GM23338 (cell line): ENCODE measurements around the gene PALLD. TPM values are rescaled to one million over a fixed set of nuclear protein-coding genes. Genes with fewer than 3 reads are reported as not detected.

Experiments used
- ATAC-seq: fragments of 200-7000 bp; cut with Tn5 transposase; 3 replicates; pipeline ENCODE4 v1.9.1; 2020
- DNase-seq: peaks from one replicate; pipeline ENCODE4 v3.0.0-alpha.2; 2015; ENCODE audit warnings: low spot score
- H2AFZ ChIP-seq: fragments of 200-600 bp; sonication (generic); 2 replicates; pipeline ENCODE4 v1.8.0; 2016; ENCODE audit warnings: antibody characterized with exemption, mild to moderate bottlenecking, moderate library complexity
- H3F3A ChIP-seq: fragments of 200-600 bp; sonication (generic); replicated peaks from 2 replicates; pipeline ENCODE4 v1.8.0; 2017; ENCODE audit warnings: antibody characterized with exemption, mixed run types, low read depth
- H3K27ac ChIP-seq: fragments of 200-600 bp; sonication (generic); 2 replicates; pipeline ENCODE4 v1.6.1; 2016; ENCODE audit warnings: low read depth
- H3K27me3 ChIP-seq: fragments of 200-600 bp; sonication (generic); 2 replicates; pipeline ENCODE4 v1.8.0; 2016; ENCODE audit warnings: mild to moderate bottlenecking, mixed run types, moderate library complexity; ENCODE audit not compliant: insufficient read depth
- H3K36me3 ChIP-seq: fragments of 200-600 bp; sonication (generic); 2 replicates; pipeline ENCODE4 v1.8.0; 2016; ENCODE audit warnings: mild to moderate bottlenecking; ENCODE audit not compliant: insufficient read depth
- H3K4me1 ChIP-seq: fragments of 200-600 bp; sonication (generic); 2 replicates; pipeline ENCODE4 v1.8.0; 2016; ENCODE audit warnings: mild to moderate bottlenecking, moderate library complexity; ENCODE audit not compliant: insufficient read depth
- H3K4me2 ChIP-seq: fragments of 200-600 bp; sonication (generic); 2 replicates; pipeline ENCODE4 v1.7.1; 2017; ENCODE audit warnings: mixed run types
- H3K4me3 ChIP-seq: fragments of 200-600 bp; sonication (generic); 2 replicates; pipeline ENCODE4 v1.6.1; 2016; ENCODE audit warnings: mixed run types
- H3K79me2 ChIP-seq: fragments of 200-600 bp; sonication (generic); replicated peaks from 2 replicates; pipeline ENCODE4 v1.8.0; 2017; ENCODE audit warnings: mild to moderate bottlenecking; ENCODE audit not compliant: insufficient read depth
- H3K9me2 ChIP-seq: fragments of 200-600 bp; sonication (generic); 2 replicates; pipeline ENCODE4 v1.8.0; 2017; ENCODE audit not compliant: insufficient read depth
- H4K20me1 ChIP-seq: fragments of 200-600 bp; sonication (generic); replicated peaks from 2 replicates; pipeline ENCODE4 v1.8.0; 2017; ENCODE audit warnings: mild to moderate bottlenecking; ENCODE audit not compliant: insufficient read depth
- H3K27ac Mint-ChIP-seq: 2 replicates; pipeline ENCODE4 v1.8.0; 2020; ENCODE audit warnings: inconsistent platforms, mild to moderate bottlenecking, moderate library complexity, mixed read lengths
- H3K27me3 Mint-ChIP-seq: 3 replicates; pipeline ENCODE4 v1.8.0; 2022; ENCODE audit warnings: low read depth, mild to moderate bottlenecking, moderate library complexity, mixed read lengths, inconsistent platforms; ENCODE audit not compliant: insufficient read depth, poor library complexity
- H3K36me3 Mint-ChIP-seq: 3 replicates; pipeline ENCODE4 v1.8.0; 2021; ENCODE audit warnings: low read depth, mild to moderate bottlenecking, inconsistent platforms, moderate library complexity, mixed read lengths
- H3K4me1 Mint-ChIP-seq: 3 replicates; pipeline ENCODE4 v1.8.0; 2020; ENCODE audit warnings: mild to moderate bottlenecking, inconsistent platforms, mixed read lengths
- H3K4me3 Mint-ChIP-seq: 3 replicates; pipeline ENCODE4 v1.8.0; 2021; ENCODE audit warnings: moderate library complexity, mild to moderate bottlenecking, inconsistent platforms, mixed read lengths
- H3K9me3 Mint-ChIP-seq: 3 replicates; pipeline ENCODE4 v1.8.0; 2020; ENCODE audit warnings: moderate library complexity, mild to moderate bottlenecking, inconsistent platforms, mixed read lengths
- ETS1 ChIP-seq: IDR thresholded peaks from 2 replicates; pipeline ENCODE4 v1.6.1; 2016; ENCODE audit warnings: antibody characterized with exemption
- EZH2 ChIP-seq: fragments of 200-600 bp; sonication (generic); IDR thresholded peaks from one replicate; pipeline ENCODE4 v1.8.0; 2017; ENCODE audit warnings: antibody characterized with exemption, mild to moderate bottlenecking, low read depth; ENCODE audit not compliant: unreplicated experiment
- EZH2phosphoT487 ChIP-seq: fragments of 200-600 bp; sonication (generic); IDR thresholded peaks from one replicate; pipeline ENCODE4 v1.8.1; 2018; ENCODE audit warnings: antibody characterized with exemption; ENCODE audit not compliant: unreplicated experiment
- NANOG ChIP-seq: IDR thresholded peaks from 2 replicates; pipeline ENCODE4 v1.6.1; 2016; ENCODE audit warnings: antibody characterized with exemption, borderline replicate concordance
- STAT1 ChIP-seq: IDR thresholded peaks from one replicate; pipeline ENCODE4 v1.6.1; 2016; ENCODE audit warnings: antibody characterized with exemption; ENCODE audit not compliant: unreplicated experiment
- ZNF114 ChIP-seq: fragments of 250-450 bp; sonication (Bioruptor Pico); IDR thresholded peaks from 2 replicates; pipeline ENCODE4 v1.5.0; 2020; ENCODE audit warnings: mild to moderate bottlenecking, moderate library complexity
- ZNF331 ChIP-seq: fragments of 250-450 bp; sonication (Bioruptor Pico); IDR thresholded peaks from 2 replicates; pipeline ENCODE4 v1.5.0; 2020; ENCODE audit warnings: low read depth, mild to moderate bottlenecking, moderate library complexity
- polyA plus RNA-seq: library from polyadenylated mRNA; unstranded; fragments of >200 nt; fragmentation: Nextera tagmentation; extraction: Ambion mirVana; gene quantifications from 2 replicates; pipeline ENCODE4 v1.2.1, GENCODE V29; 2016
- total RNA-seq: library from RNA; depleted of rRNA; stranded (reverse); fragments of >200 nt; shearing (Covaris generic); gene quantifications from 2 replicates; pipeline ENCODE4 v1.2.3, GENCODE V29; 2014
- TF ChIP-seq, protein P1 (sequence below): IDR thresholded peaks from one replicate; pipeline ENCODE4 v1.6.1; 2018; ENCODE audit warnings: antibody characterized with exemption; ENCODE audit not compliant: unreplicated experiment
- TF ChIP-seq, protein P2 (sequence below), 2 experiments: fragments of 200-600 bp in 1 of 2; sonication (generic) in 1 of 2; conservative IDR thresholded peaks; 2 replicates each; pipeline versions ENCODE4 v1.5.1 to v1.6.1; 2016 to 2017; ENCODE audit warnings: antibody characterized with exemption in 2 of 2, low read depth in 2 of 2, mild to moderate bottlenecking in 2 of 2, moderate library complexity in 1 of 2

PALLD gene
- total and polyA plus RNA-seq, 2 experiments from 2014 or later, result 13.1 to 30.2 TPM

GRCh38 chr4:168893205-168893604 lies 396.4 kb downstream of the PALLD start:
- no peak for DNase-seq
- Mint-ChIP-seq H3K27ac (no peak overlapping the region), H3K27me3 (no peaks in the 10 kb centered on the region), H3K36me3 (peaks cover 43% of the 10 kb centered on the region), H3K4me1 (0 out of 3 replicates have a peak, but pooled peaks cover 2% of the 10 kb centered on the region), H3K4me3 (no peak overlapping the region), H3K9me3 (no peaks in the 10 kb centered on the region)
- Histone ChIP-seq H3K27me3 (no peaks in the 10 kb centered on the region), H3K36me3 (peaks cover 8% of the 10 kb centered on the region; the same call in 1 of the 2 replicates), H3K79me2 (no peaks in the 10 kb centered on the region), H4K20me1 (no peaks in the 10 kb centered on the region), H3K4me2 (no peak overlapping the region), H2AFZ (no peak overlapping the region), H3K4me1 (no peaks in the 10 kb centered on the region), H3F3A (no peaks in the 10 kb centered on the region), H3K27ac (no peak overlapping the region), H3K4me3 (no peak overlapping the region), H3K9me2 (no peaks in the 10 kb centered on the region)
- no peak for ATAC-seq
- TF ChIP-seq ETS1, result no peak
- TF ChIP-seq, protein P1, sequence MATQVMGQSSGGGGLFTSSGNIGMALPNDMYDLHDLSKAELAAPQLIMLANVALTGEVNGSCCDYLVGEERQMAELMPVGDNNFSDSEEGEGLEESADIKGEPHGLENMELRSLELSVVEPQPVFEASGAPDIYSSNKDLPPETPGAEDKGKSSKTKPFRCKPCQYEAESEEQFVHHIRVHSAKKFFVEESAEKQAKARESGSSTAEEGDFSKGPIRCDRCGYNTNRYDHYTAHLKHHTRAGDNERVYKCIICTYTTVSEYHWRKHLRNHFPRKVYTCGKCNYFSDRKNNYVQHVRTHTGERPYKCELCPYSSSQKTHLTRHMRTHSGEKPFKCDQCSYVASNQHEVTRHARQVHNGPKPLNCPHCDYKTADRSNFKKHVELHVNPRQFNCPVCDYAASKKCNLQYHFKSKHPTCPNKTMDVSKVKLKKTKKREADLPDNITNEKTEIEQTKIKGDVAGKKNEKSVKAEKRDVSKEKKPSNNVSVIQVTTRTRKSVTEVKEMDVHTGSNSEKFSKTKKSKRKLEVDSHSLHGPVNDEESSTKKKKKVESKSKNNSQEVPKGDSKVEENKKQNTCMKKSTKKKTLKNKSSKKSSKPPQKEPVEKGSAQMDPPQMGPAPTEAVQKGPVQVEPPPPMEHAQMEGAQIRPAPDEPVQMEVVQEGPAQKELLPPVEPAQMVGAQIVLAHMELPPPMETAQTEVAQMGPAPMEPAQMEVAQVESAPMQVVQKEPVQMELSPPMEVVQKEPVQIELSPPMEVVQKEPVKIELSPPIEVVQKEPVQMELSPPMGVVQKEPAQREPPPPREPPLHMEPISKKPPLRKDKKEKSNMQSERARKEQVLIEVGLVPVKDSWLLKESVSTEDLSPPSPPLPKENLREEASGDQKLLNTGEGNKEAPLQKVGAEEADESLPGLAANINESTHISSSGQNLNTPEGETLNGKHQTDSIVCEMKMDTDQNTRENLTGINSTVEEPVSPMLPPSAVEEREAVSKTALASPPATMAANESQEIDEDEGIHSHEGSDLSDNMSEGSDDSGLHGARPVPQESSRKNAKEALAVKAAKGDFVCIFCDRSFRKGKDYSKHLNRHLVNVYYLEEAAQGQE, result no peak
- TF ChIP-seq, protein P2, sequence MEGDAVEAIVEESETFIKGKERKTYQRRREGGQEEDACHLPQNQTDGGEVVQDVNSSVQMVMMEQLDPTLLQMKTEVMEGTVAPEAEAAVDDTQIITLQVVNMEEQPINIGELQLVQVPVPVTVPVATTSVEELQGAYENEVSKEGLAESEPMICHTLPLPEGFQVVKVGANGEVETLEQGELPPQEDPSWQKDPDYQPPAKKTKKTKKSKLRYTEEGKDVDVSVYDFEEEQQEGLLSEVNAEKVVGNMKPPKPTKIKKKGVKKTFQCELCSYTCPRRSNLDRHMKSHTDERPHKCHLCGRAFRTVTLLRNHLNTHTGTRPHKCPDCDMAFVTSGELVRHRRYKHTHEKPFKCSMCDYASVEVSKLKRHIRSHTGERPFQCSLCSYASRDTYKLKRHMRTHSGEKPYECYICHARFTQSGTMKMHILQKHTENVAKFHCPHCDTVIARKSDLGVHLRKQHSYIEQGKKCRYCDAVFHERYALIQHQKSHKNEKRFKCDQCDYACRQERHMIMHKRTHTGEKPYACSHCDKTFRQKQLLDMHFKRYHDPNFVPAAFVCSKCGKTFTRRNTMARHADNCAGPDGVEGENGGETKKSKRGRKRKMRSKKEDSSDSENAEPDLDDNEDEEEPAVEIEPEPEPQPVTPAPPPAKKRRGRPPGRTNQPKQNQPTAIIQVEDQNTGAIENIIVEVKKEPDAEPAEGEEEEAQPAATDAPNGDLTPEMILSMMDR (conservative IDR thresholded peaks at IDR 0.05; ENCODE audit: low read depth in 2 of 2), result no peak
- TF ChIP-seq ZNF331, result no peak
- TF ChIP-seq NANOG, result no peak
- no peak for TF ChIP-seq ZNF114 (CRISPR knock-in tag)
- no peak for TF ChIP-seq EZH2
- no peak for TF ChIP-seq STAT1

DNA sequence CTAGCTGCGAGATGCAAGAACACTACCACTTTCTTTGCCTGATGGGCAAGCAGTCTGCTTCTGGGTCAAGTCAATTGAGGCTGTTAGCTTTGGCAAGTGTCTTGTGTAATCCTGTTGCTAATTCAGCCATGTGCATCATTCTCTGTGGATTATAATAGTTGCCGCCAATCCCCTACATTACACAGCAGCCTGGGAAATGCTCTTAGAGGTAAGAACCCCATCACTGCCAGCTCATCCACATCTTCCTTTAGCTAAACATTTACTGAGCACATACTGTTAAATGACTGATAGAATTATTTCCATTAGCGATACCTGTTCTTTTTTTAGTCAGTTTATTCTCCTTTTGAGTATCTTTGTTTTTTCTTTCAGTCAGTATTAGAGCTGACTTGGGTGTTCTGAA lies 397.0 kb downstream of the PALLD start:
- Histone ChIP-seq H3K9me2 (no peaks in the 10 kb centered on the region), H3K79me2 (no peaks in the 10 kb centered on the region), H3F3A (no peaks in the 10 kb centered on the region), H4K20me1 (no peaks in the 10 kb centered on the region), H3K4me3 (no peak overlapping the region), H3K27ac (no peak overlapping the region), H3K4me1 (no peaks in the 10 kb centered on the region), H2AFZ (no peak overlapping the region), H3K4me2 (no peak overlapping the region), H3K36me3 (peaks cover 8% of the 10 kb centered on the region; the same call in 1 of the 2 replicates), H3K27me3 (no peaks in the 10 kb centered on the region)
- H3K36me3 Mint-ChIP-seq, result peaks cover 45% of the 10 kb centered on the region
- no peak overlapping the region for H3K4me3 Mint-ChIP-seq
- no peaks in the 10 kb centered on the region for H3K9me3 Mint-ChIP-seq
- DNase-seq (no peak), ATAC-seq (no peak)
- H3K4me1 Mint-ChIP-seq, result 0 out of 3 replicates have a peak, but pooled peaks cover 2% of the 10 kb centered on the region
- TF ChIP-seq EZH2phosphoT487 (no peak), STAT1 (no peak)
- H3K27me3 Mint-ChIP-seq, result no peaks in the 10 kb centered on the region
- H3K27ac Mint-ChIP-seq, result no peak overlapping the region
